ENCODE data around the gene USP37.
A peak's percentile ranks its signal among the peaks of the same experiment; 100 is the strongest.

USP37 gene

GRCh38 chr2:218447072-218447471, 121.1 kb downstream of the USP37 start:
- Histone ChIP-seq H2BK5ac (ENCODE audit: low read depth, low read length, poor library complexity) (no peak overlapping the region), H3K27me3 (ENCODE audit: insufficient read depth, low read length) (no peaks in the 10 kb centered on the region), H3K27ac (ENCODE audit: low read depth, low read length) (no peak overlapping the region), H2AFZ (ENCODE audit: insufficient read depth, low read length, poor library complexity) (no peak overlapping the region), H3K14ac (ENCODE audit: low read length) (no peak overlapping the region), H3K4me1 (ENCODE audit: control insufficient read depth in 1 of 2, insufficient read depth in 2 of 2, low read length in 2 of 2) (peaks cover 6 to 7% of the 10 kb centered on the region in 2 experiments), H4K12ac (ENCODE audit: low read depth, low read length) (no peak overlapping the region), H2BK120ac (ENCODE audit: insufficient read depth, low read length, poor library complexity) (no peak overlapping the region), H4K91ac (ENCODE audit: low read depth, low read length) (no peak overlapping the region), H2BK12ac (ENCODE audit: low read length) (no peak overlapping the region), H3K9ac (ENCODE audit: low read length) (no peak overlapping the region), H3K18ac (ENCODE audit: low read length) (no peak overlapping the region), H3K4ac (ENCODE audit: low read depth, low read length) (no peak overlapping the region), H3K23ac (ENCODE audit: low read length) (no peak overlapping the region), H3K79me1 (ENCODE audit: low read length) (no peaks in the 10 kb centered on the region), H3K9me3 (ENCODE audit: insufficient read depth, low read depth, low read length) (no peaks in the 10 kb centered on the region), H2AK5ac (ENCODE audit: low read length) (no peak overlapping the region), H3K4me2 (ENCODE audit: low read length) (no peak overlapping the region), H4K8ac (ENCODE audit: low read depth, low read length) (no peak overlapping the region), H3K79me2 (ENCODE audit: control insufficient read depth, insufficient read depth, low read length, poor library complexity) (no peaks in the 10 kb centered on the region), H3K36me3 (ENCODE audit: control insufficient read depth in 1 of 2, insufficient read depth in 2 of 2, low read length in 2 of 2) (peaks cover 0 to 5% of the 10 kb centered on the region in 2 experiments), H3K4me3 (ENCODE audit: low read depth, low read length) (no peak overlapping the region)
- DNase-seq = no peak
- no CpG with 5 or more reads among the region's 2 CpGs for WGBS (ENCODE audit: extremely low coverage, insufficient coverage, insufficient read length)

- Histone ChIP-seq H3K9ac (ENCODE audit: low read length) (no peak overlapping the region), H2AFZ (ENCODE audit: insufficient read depth, low read length, poor library complexity) (no peak overlapping the region), H3K23ac (ENCODE audit: low read length) (no peak overlapping the region), H4K91ac (ENCODE audit: low read depth, low read length) (no peak overlapping the region), H4K8ac (ENCODE audit: low read depth, low read length) (no peak overlapping the region), H3K4me1 (ENCODE audit: control insufficient read depth in 1 of 2, insufficient read depth in 2 of 2, low read length in 2 of 2) (peaks cover 6 to 7% of the 10 kb centered on the region in 2 experiments), H2BK5ac (ENCODE audit: low read depth, low read length, poor library complexity) (no peak overlapping the region), H4K12ac (ENCODE audit: low read depth, low read length) (no peak overlapping the region), H3K14ac (ENCODE audit: low read length) (no peak overlapping the region), H3K27me3 (ENCODE audit: insufficient read depth, low read length) (no peaks in the 10 kb centered on the region), H3K18ac (ENCODE audit: low read length) (no peak overlapping the region), H3K4me2 (ENCODE audit: low read length) (no peak overlapping the region), H2BK120ac (ENCODE audit: insufficient read depth, low read length, poor library complexity) (no peak overlapping the region), H3K9me3 (ENCODE audit: insufficient read depth, low read depth, low read length) (no peaks in the 10 kb centered on the region), H3K4ac (ENCODE audit: low read depth, low read length) (no peak overlapping the region), H3K27ac (ENCODE audit: low read depth, low read length) (no peak overlapping the region), H2BK12ac (ENCODE audit: low read length) (no peak overlapping the region), H3K4me3 (ENCODE audit: low read depth, low read length) (no peak overlapping the region), H3K79me1 (ENCODE audit: low read length) (no peaks in the 10 kb centered on the region), H3K36me3 (ENCODE audit: control insufficient read depth in 1 of 2, insufficient read depth in 2 of 2, low read length in 2 of 2) (peaks cover 0 to 5% of the 10 kb centered on the region in 2 experiments), H3K79me2 (ENCODE audit: control insufficient read depth, insufficient read depth, low read length, poor library complexity) (no peaks in the 10 kb centered on the region), H2AK5ac (ENCODE audit: low read length) (no peak overlapping the region)
- DNase-seq = no peak
- WGBS (ENCODE audit: extremely low coverage, insufficient coverage, insufficient read length) = no CpG with 5 or more reads among the region's 6 CpGs
These were observed 121.6 kb downstream of the USP37 start for GRCh38 chr2:218446547-218446946.

DNA sequence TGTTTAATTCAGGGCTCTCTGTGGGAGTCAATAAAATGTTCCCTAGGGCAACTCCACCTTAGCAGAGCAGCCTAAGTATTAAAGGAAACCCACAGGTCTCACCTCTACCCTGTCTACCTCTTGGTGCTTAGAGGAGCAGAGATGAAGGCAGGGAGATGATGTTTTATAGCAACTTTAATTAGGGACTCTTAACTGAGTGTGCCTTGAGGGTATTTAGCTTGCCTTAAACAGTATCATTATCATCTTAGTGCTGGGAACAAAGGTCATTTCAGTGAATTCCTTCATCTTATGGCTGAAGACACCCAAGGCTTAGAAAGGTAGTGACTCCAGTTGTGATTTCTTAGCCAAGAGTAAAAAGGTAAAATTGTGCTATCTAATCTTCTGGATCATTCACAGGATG, 122.5 kb downstream of the USP37 start:
- no peaks in the 10 kb centered on the region for H3K79me2 ChIP-seq (ENCODE audit: control insufficient read depth, insufficient read depth, low read length, poor library complexity)
- H3K4ac ChIP-seq (ENCODE audit: low read depth, low read length) = no peak overlapping the region
- H3K79me1 ChIP-seq (ENCODE audit: low read length) = no peaks in the 10 kb centered on the region
- no peak overlapping the region for H2BK120ac ChIP-seq (ENCODE audit: insufficient read depth, low read length, poor library complexity)
- no peak overlapping the region for H3K4me2 ChIP-seq (ENCODE audit: low read length)
- no peak overlapping the region for H2BK5ac ChIP-seq (ENCODE audit: low read depth, low read length, poor library complexity)
- peaks cover 6 to 7% of the 10 kb centered on the region in 2 experiments for H3K4me1 ChIP-seq (ENCODE audit: control insufficient read depth in 1 of 2, insufficient read depth in 2 of 2, low read length in 2 of 2)
- peaks cover 0 to 5% of the 10 kb centered on the region in 2 experiments for H3K36me3 ChIP-seq (ENCODE audit: control insufficient read depth in 1 of 2, insufficient read depth in 2 of 2, low read length in 2 of 2)
- H3K9ac ChIP-seq (ENCODE audit: low read length) = no peak overlapping the region
- H3K23ac ChIP-seq (ENCODE audit: low read length) = no peak overlapping the region
- no peak for DNase-seq
- no peak overlapping the region for H2AK5ac ChIP-seq (ENCODE audit: low read length)
- H4K91ac ChIP-seq (ENCODE audit: low read depth, low read length) = no peak overlapping the region
- no peaks in the 10 kb centered on the region for H3K9me3 ChIP-seq (ENCODE audit: insufficient read depth, low read depth, low read length)
- H3K14ac ChIP-seq (ENCODE audit: low read length) = no peak overlapping the region
- H2BK12ac ChIP-seq (ENCODE audit: low read length) = no peak overlapping the region
- H4K8ac ChIP-seq (ENCODE audit: low read depth, low read length) = no peak overlapping the region
- H2AFZ ChIP-seq (ENCODE audit: insufficient read depth, low read length, poor library complexity) = no peak overlapping the region
- H3K4me3 ChIP-seq (ENCODE audit: low read depth, low read length) = no peak overlapping the region
- H4K12ac ChIP-seq (ENCODE audit: low read depth, low read length) = no peak overlapping the region
- H3K27me3 ChIP-seq (ENCODE audit: insufficient read depth, low read length) = no peaks in the 10 kb centered on the region
- H3K18ac ChIP-seq (ENCODE audit: low read length) = no peak overlapping the region
- no peak overlapping the region for H3K27ac ChIP-seq (ENCODE audit: low read depth, low read length)

DNA sequence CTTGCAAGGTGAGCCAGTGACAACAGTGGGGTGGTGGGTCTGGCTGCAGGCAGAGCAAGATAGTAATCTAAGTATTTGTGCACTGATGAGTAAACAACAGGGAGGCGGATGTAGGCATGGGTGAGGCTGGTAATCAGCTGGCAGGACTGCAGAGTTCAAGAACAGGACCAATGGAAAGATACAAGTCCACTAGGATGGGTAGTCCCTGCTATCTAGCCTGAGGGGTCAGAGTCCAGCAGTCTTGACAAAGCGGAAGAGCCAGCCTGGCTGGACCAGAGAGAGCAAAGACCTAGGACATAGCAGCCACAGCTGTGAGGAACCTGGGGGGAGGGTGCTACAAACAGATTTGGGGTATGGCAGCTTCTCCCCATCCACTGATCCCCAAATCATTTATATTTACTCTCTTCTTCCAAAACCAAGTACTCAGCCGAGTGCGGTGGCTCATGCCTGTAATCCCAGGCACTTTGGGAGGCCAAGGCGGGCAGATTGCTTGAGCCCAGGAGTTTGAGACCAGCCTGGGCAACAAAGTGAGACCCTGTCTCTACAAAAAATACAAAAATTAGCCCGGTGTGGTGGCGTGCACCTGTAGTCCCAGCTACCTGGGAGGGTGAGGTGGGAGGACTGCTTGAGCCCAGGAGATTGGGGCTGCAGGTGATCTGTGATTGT, 123.3 kb downstream of the USP37 start:
- no peak overlapping the region for H3K9ac ChIP-seq (ENCODE audit: low read length)
- H3K27me3 ChIP-seq (ENCODE audit: insufficient read depth, low read length) = no peaks in the 10 kb centered on the region
- no peak overlapping the region for H2BK120ac ChIP-seq (ENCODE audit: insufficient read depth, low read length, poor library complexity)
- H2BK5ac ChIP-seq (ENCODE audit: low read depth, low read length, poor library complexity) = no peak overlapping the region
- H3K18ac ChIP-seq (ENCODE audit: low read length) = no peak overlapping the region
- no peak overlapping the region for H3K4me3 ChIP-seq (ENCODE audit: low read depth, low read length)
- no peak overlapping the region for H2BK12ac ChIP-seq (ENCODE audit: low read length)
- peaks cover 0 to 3% of the 10 kb centered on the region in 2 experiments for H3K36me3 ChIP-seq (ENCODE audit: control insufficient read depth in 1 of 2, insufficient read depth in 2 of 2, low read length in 2 of 2)
- no peaks in the 10 kb centered on the region for H3K79me2 ChIP-seq (ENCODE audit: control insufficient read depth, insufficient read depth, low read length, poor library complexity)
- H3K4me2 ChIP-seq (ENCODE audit: low read length) = no peak overlapping the region
- no peak overlapping the region for H2AFZ ChIP-seq (ENCODE audit: insufficient read depth, low read length, poor library complexity)
- DNase-seq = peak; percentile 87 to 92
- H4K8ac ChIP-seq (ENCODE audit: low read depth, low read length) = no peak overlapping the region
- no peak overlapping the region for H3K4ac ChIP-seq (ENCODE audit: low read depth, low read length)
- no peak overlapping the region for H4K12ac ChIP-seq (ENCODE audit: low read depth, low read length)
- no peak overlapping the region for H3K27ac ChIP-seq (ENCODE audit: low read depth, low read length)
- H3K14ac ChIP-seq (ENCODE audit: low read length) = no peak overlapping the region
- peaks cover 6 to 7% of the 10 kb centered on the region in 2 experiments for H3K4me1 ChIP-seq (ENCODE audit: control insufficient read depth in 1 of 2, insufficient read depth in 2 of 2, low read length in 2 of 2)
- no peaks in the 10 kb centered on the region for H3K9me3 ChIP-seq (ENCODE audit: insufficient read depth, low read depth, low read length)
- no peak overlapping the region for H4K91ac ChIP-seq (ENCODE audit: low read depth, low read length)
- H3K23ac ChIP-seq (ENCODE audit: low read length) = no peak overlapping the region
- WGBS (ENCODE audit: extremely low coverage, insufficient coverage, insufficient read length) = no CpG with 5 or more reads among the region's 7 CpGs
- H3K79me1 ChIP-seq (ENCODE audit: low read length) = no peaks in the 10 kb centered on the region
- no peak overlapping the region for H2AK5ac ChIP-seq (ENCODE audit: low read length)

Data from trophoblast cell (in vitro differentiated cells and primary cell).